Muscle of leg (tissue), 11 donors: ENCODE results near the gene MS4A12. TPM values are rescaled to one million over a fixed set of nuclear protein-coding genes. Genes with fewer than 3 reads are reported as not detected.
"Not testable (repeated sequence)": the region's sequence is repeated elsewhere in the genome, so short reads cannot be mapped to it uniquely, and the experiment has no call there.

Experiments
- DNase-seq: peaks from one replicate; pipeline ENCODE4 v3.0.0; 2013
- H3K27ac ChIP-seq: one replicate; pipeline ENCODE4 v1.5.1; 2013; ENCODE audit warnings: mild to moderate bottlenecking, low read length, control low read depth
- H3K27me3 ChIP-seq: one replicate; pipeline ENCODE4 v1.6.1; 2013; ENCODE audit warnings: low read length; ENCODE audit not compliant: control insufficient read depth, insufficient read depth
- H3K36me3 ChIP-seq: one replicate; pipeline ENCODE4 v1.6.1; 2013; ENCODE audit warnings: low read length; ENCODE audit not compliant: control insufficient read depth, insufficient read depth
- H3K4me1 ChIP-seq: one replicate; pipeline ENCODE4 v1.6.1; 2013; ENCODE audit warnings: low read length; ENCODE audit not compliant: control insufficient read depth, insufficient read depth
- H3K4me3 ChIP-seq: one replicate; pipeline ENCODE4 v1.5.1; 2013; ENCODE audit warnings: low read length, control low read depth
- H3K9me3 ChIP-seq: replicated peaks from 2 replicates; pipeline ENCODE4 v1.6.1; 2013; ENCODE audit warnings: low read depth, low read length; ENCODE audit not compliant: control insufficient read depth
- WGBS: methylation state at CpG from one replicate; pipeline ENCODE4 v1.1.5; 2013; ENCODE audit warnings: missing lambda C conversion rate; ENCODE audit not compliant: insufficient coverage; 5-methylcytosine and 5-hydroxymethylcytosine counted together
- polyA plus RNA-seq, 8 donors: library from polyadenylated mRNA; unstranded; fragments of 120-200 nt; gene quantifications; one replicate each; pipeline versions ENCODE4 v1.2.1 to v1.2.3, GENCODE V29; 2013; ENCODE audit warnings: inconsistent platforms in 1 of 8, low replicate concordance in 1 of 8; ENCODE audit not compliant: insufficient read length in 8 of 8, insufficient read depth in 1 of 8
- total RNA-seq: library from RNA; stranded (reverse); fragments of 120-200 nt; gene quantifications from one replicate; pipeline ENCODE4 v1.2.4, GENCODE V29; 2013

MS4A12 gene
- total and polyA plus RNA-seq, 9 donors: not detected

- Histone ChIP-seq H3K9me3 (no peaks in the 10 kb centered on the region), H3K36me3 (no peaks in the 10 kb centered on the region), H3K4me1 (no peaks in the 10 kb centered on the region), H3K27ac (no peak overlapping the region), H3K27me3 (no peaks in the 10 kb centered on the region), H3K4me3 (no peak overlapping the region)
- WGBS: 79% methylated on average over 2 of the region's 6 CpGs
- DNase-seq: peak; percentile 68
Measured at GRCh38 chr11:60477035-60477445, 15.5 kb upstream of the MS4A12 start.

- H3K27me3 ChIP-seq: no peaks in the 10 kb centered on the region
- peak; percentile 22 for DNase-seq
- H3K9me3 ChIP-seq: no peaks in the 10 kb centered on the region
- no peak overlapping the region for H3K27ac ChIP-seq
- H3K4me1 ChIP-seq: no peaks in the 10 kb centered on the region
- H3K4me3 ChIP-seq: no peak overlapping the region
- no peaks in the 10 kb centered on the region for H3K36me3 ChIP-seq
- no CpG with 5 or more reads among the region's 2 CpGs for WGBS
Measured at GRCh38 chr11:60482361-60482760, 10.2 kb upstream of the MS4A12 start.

GRCh38 chr11:60485987-60486386 is 6.6 kb upstream of the MS4A12 start:
- H3K4me1 ChIP-seq: no peaks in the 10 kb centered on the region
- peak; percentile 8 for DNase-seq
- no peak overlapping the region for H3K27ac ChIP-seq
- H3K36me3 ChIP-seq: no peaks in the 10 kb centered on the region
- no peaks in the 10 kb centered on the region for H3K9me3 ChIP-seq
- 76% methylated on average over 3 of the region's 5 CpGs for WGBS
- H3K27me3 ChIP-seq: no peaks in the 10 kb centered on the region
- no peak overlapping the region for H3K4me3 ChIP-seq

- no CpG with 5 or more reads among the region's 2 CpGs for WGBS
- Histone ChIP-seq H3K36me3 (no peaks in the 10 kb centered on the region), H3K27me3 (no peaks in the 10 kb centered on the region), H3K9me3 (no peaks in the 10 kb centered on the region), H3K4me3 (no peak overlapping the region), H3K27ac (no peak overlapping the region), H3K4me1 (no peaks in the 10 kb centered on the region)
- no peak for DNase-seq
Measured at GRCh38 chr11:60493454-60493853, 876 bp downstream of the MS4A12 start.

- no peak overlapping the region for H3K27ac ChIP-seq
- DNase-seq: no peak
- H3K4me3 ChIP-seq: no peak overlapping the region
- no peaks in the 10 kb centered on the region for H3K4me1 ChIP-seq
- WGBS: 52% methylated on average over 2 of the region's 2 CpGs
- H3K36me3 ChIP-seq: no peaks in the 10 kb centered on the region
- no peaks in the 10 kb centered on the region for H3K27me3 ChIP-seq
- H3K9me3 ChIP-seq: no peaks in the 10 kb centered on the region
Measured at GRCh38 chr11:60498399-60498798, 5.8 kb downstream of the MS4A12 start.

- H3K36me3 ChIP-seq: no peaks in the 10 kb centered on the region
- no peaks in the 10 kb centered on the region for H3K4me1 ChIP-seq
- H3K27ac ChIP-seq: no peak overlapping the region
- H3K9me3 ChIP-seq: no peaks in the 10 kb centered on the region
- H3K27me3 ChIP-seq: no peaks in the 10 kb centered on the region
- peak; percentile 41 for DNase-seq
- H3K4me3 ChIP-seq: no peak overlapping the region
- 73% methylated on average over 4 of the region's 4 CpGs for WGBS
Measured at GRCh38 chr11:60498853-60499252, 6.3 kb downstream of the MS4A12 start.

- DNase-seq: peak; percentile 19
- no peaks in the 10 kb centered on the region for H3K27me3 ChIP-seq
- H3K4me1 ChIP-seq: no peaks in the 10 kb centered on the region
- no peak overlapping the region for H3K27ac ChIP-seq
- H3K9me3 ChIP-seq: no peaks in the 10 kb centered on the region
- H3K4me3 ChIP-seq: no peak overlapping the region
- no peaks in the 10 kb centered on the region for H3K36me3 ChIP-seq
- 36% methylated on average over 2 of the region's 3 CpGs for WGBS
Measured at GRCh38 chr11:60500276-60500910, 7.8 kb downstream of the MS4A12 start.

GRCh38 chr11:60502221-60502775 is 9.7 kb downstream of the MS4A12 start:
- no peaks in the 10 kb centered on the region for H3K9me3 ChIP-seq
- no peak overlapping the region for H3K27ac ChIP-seq
- WGBS: no CpG with 5 or more reads among the region's 3 CpGs
- no peaks in the 10 kb centered on the region for H3K4me1 ChIP-seq
- no peaks in the 10 kb centered on the region for H3K27me3 ChIP-seq
- no peak overlapping the region for H3K4me3 ChIP-seq
- DNase-seq: no peak
- H3K36me3 ChIP-seq: no peaks in the 10 kb centered on the region

- Histone ChIP-seq H3K36me3 (no peaks in the 10 kb centered on the region), H3K27me3 (no peaks in the 10 kb centered on the region), H3K27ac (no peak overlapping the region), H3K4me1 (no peaks in the 10 kb centered on the region), H3K4me3 (no peak overlapping the region), H3K9me3 (no peaks in the 10 kb centered on the region)
- DNase-seq: no peak
- WGBS: no CpG with 5 or more reads among the region's 3 CpGs
Measured at GRCh38 chr11:60504219-60504905, 11.8 kb downstream of the MS4A12 start.

- H3K36me3 ChIP-seq, H3K4me1 ChIP-seq, H3K27ac ChIP-seq, H3K9me3 ChIP-seq, H3K27me3 ChIP-seq, H3K4me3 ChIP-seq, DNase-seq: not testable (repeated sequence)
- 82% methylated on average over 10 of the region's 15 CpGs for WGBS
Measured at GRCh38 chr11:60509609-60510008, 17.0 kb downstream of the MS4A12 start.
